Measurements from ENCODE around the gene PADI4.

PADI4 gene

DNA sequence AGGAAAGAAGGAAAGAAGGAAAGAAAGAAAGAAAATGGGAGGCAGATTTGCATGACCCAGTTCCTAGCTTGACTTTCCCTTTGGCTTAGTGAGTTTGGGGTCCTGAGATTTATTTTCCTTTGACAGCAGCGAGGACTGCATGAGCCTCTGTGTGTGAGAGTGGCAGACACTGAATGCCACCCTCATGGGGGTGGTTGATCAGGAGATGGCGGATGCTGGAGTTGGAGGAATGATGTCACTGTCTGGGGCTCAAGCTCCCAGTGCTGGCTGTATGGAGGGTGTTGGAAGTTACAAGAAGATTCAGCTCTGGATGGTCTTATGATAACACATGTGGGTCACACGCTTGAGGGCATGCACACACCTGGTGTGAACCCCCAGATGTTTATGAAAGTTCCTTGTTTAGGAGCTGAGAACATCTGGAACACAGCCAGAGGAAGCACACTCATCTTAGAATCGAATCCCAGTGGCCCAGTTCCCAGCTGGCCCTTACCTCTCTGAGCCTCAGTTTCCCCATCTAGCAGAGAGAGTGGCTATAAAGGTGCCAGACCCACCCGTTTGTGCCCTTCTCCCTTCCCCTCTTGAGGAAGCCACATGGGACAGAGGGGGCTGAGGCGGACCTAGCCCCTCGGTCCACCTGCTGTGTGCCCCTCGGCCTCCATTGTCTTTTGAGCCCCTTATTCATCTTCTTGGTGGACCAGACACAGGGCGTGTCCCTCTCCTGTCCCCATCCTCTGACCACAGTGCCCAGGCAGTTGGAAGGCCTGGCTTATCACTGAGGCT lies 5.7 kb downstream of the PADI4 start:
- no peak overlapping the region for H3K27ac ChIP-seq (ENCODE audit: low read length)
- H2AFZ ChIP-seq (ENCODE audit: low read depth, low read length) = no peak overlapping the region
- H4K20me1 ChIP-seq (ENCODE audit: insufficient read depth, low read length) = no peaks in the 10 kb centered on the region
- no peak overlapping the region for H3K9ac ChIP-seq (ENCODE audit: low read length)
- H3K27me3 ChIP-seq (ENCODE audit: low read depth, low read length) = no peaks in the 10 kb centered on the region
- no peaks in the 10 kb centered on the region for H3K9me3 ChIP-seq (ENCODE audit: insufficient read depth, low read length)
- no peak overlapping the region for H3K4me3 ChIP-seq (ENCODE audit: low read length)
- no peak overlapping the region for H3K4me2 ChIP-seq (ENCODE audit: low read length)
- H3K36me3 ChIP-seq (replicated peaks; ENCODE audit: low read depth, low read length) = no peaks in the 10 kb centered on the region
- no peak for TF ChIP-seq EZH2phosphoT487 (IDR thresholded peaks at IDR 0.05; ENCODE audit: low read depth)
- TF ChIP-seq, protein P1, sequence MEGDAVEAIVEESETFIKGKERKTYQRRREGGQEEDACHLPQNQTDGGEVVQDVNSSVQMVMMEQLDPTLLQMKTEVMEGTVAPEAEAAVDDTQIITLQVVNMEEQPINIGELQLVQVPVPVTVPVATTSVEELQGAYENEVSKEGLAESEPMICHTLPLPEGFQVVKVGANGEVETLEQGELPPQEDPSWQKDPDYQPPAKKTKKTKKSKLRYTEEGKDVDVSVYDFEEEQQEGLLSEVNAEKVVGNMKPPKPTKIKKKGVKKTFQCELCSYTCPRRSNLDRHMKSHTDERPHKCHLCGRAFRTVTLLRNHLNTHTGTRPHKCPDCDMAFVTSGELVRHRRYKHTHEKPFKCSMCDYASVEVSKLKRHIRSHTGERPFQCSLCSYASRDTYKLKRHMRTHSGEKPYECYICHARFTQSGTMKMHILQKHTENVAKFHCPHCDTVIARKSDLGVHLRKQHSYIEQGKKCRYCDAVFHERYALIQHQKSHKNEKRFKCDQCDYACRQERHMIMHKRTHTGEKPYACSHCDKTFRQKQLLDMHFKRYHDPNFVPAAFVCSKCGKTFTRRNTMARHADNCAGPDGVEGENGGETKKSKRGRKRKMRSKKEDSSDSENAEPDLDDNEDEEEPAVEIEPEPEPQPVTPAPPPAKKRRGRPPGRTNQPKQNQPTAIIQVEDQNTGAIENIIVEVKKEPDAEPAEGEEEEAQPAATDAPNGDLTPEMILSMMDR (IDR thresholded peaks at IDR 0.05; ENCODE audit: low read depth, low read length) = no peak
- H3K4me1 ChIP-seq (ENCODE audit: low read length) = no peaks in the 10 kb centered on the region
- H3K79me2 ChIP-seq (ENCODE audit: low read length) = no peaks in the 10 kb centered on the region

DNA sequence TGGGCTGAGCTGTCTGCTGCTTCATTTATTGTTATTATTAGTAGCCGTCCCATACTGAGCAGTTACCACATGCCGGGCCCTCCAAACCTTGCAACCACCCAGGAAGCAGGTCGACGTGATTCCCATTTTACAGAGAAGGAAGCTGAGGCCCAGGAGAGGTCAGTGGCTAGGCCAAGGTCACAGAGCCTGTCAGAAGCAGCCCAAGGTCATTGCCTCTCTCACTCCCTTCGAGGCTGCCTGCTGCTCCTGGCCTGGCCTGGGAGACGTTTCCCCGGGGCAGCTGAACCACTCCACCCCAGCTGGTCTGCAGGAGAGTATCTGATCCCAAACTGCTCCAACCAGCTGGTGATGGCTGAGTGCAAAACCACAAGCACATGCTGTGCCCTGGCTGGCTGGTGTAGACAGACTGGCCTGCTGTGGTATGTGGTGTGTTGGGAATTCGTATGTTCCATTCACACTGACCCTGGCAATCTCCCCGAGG lies 6.5 kb downstream of the PADI4 start:
- Histone ChIP-seq H3K4me3 (ENCODE audit: low read length) (no peak overlapping the region), H2AFZ (ENCODE audit: low read depth, low read length) (no peak overlapping the region), H4K20me1 (ENCODE audit: insufficient read depth, low read length) (no peaks in the 10 kb centered on the region), H3K27ac (ENCODE audit: low read length) (no peak overlapping the region), H3K9me3 (ENCODE audit: insufficient read depth, low read length) (no peaks in the 10 kb centered on the region), H3K9ac (ENCODE audit: low read length) (no peak overlapping the region), H3K36me3 (replicated peaks; ENCODE audit: low read depth, low read length) (no peaks in the 10 kb centered on the region), H3K79me2 (ENCODE audit: low read length) (no peaks in the 10 kb centered on the region), H3K4me2 (ENCODE audit: low read length) (no peak overlapping the region), H3K4me1 (ENCODE audit: low read length) (no peaks in the 10 kb centered on the region), H3K27me3 (ENCODE audit: low read depth, low read length) (no peaks in the 10 kb centered on the region)
- TF ChIP-seq, protein P1 (IDR thresholded peaks at IDR 0.05; ENCODE audit: low read depth, low read length) = no peak
- no peak for TF ChIP-seq EZH2phosphoT487 (IDR thresholded peaks at IDR 0.05; ENCODE audit: low read depth)

DNA sequence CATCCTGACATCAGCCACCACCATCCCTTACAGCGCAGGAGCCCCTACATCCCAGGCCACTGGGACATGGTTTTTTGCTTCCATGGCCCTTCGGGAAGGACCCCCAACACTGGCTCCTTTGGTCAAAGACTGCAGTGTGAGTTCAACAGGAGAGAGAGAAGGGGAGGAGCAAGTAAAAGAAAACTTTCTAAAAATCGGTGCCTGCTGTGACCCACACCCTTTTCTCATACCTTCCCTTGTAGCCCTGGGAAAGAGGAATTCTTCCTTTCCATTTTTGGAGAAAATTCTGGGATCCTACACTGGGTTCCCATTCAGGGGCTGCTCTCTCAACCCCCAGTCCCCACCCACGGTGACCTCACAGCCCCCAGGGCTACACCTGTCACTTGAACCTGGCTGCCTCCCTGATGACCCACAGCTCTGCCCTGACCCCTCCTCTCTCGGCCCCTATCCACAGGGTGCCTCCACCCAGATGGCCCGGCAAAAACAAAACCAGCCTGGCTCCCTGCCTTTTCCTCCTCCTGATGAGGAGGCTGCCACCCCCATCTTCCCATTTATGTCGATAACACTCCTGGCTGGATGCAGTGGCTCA lies 7.6 kb downstream of the PADI4 start:
- no peaks in the 10 kb centered on the region for H3K27me3 ChIP-seq (ENCODE audit: low read depth, low read length)
- H3K4me1 ChIP-seq (ENCODE audit: low read length) = no peaks in the 10 kb centered on the region
- no peak overlapping the region for H2AFZ ChIP-seq (ENCODE audit: low read depth, low read length)
- no peaks in the 10 kb centered on the region for H3K9me3 ChIP-seq (ENCODE audit: insufficient read depth, low read length)
- H3K79me2 ChIP-seq (ENCODE audit: low read length) = no peaks in the 10 kb centered on the region
- no peak overlapping the region for H3K4me2 ChIP-seq (ENCODE audit: low read length)
- H3K4me3 ChIP-seq (ENCODE audit: low read length) = no peak overlapping the region
- H3K36me3 ChIP-seq (replicated peaks; ENCODE audit: low read depth, low read length) = no peaks in the 10 kb centered on the region
- no peak for TF ChIP-seq EZH2phosphoT487 (IDR thresholded peaks at IDR 0.05; ENCODE audit: low read depth)
- TF ChIP-seq, protein P1 (IDR thresholded peaks at IDR 0.05; ENCODE audit: low read depth, low read length) = no peak
- no peaks in the 10 kb centered on the region for H4K20me1 ChIP-seq (ENCODE audit: insufficient read depth, low read length)
- no peak overlapping the region for H3K9ac ChIP-seq (ENCODE audit: low read length)
- no peak overlapping the region for H3K27ac ChIP-seq (ENCODE audit: low read length)

DNA sequence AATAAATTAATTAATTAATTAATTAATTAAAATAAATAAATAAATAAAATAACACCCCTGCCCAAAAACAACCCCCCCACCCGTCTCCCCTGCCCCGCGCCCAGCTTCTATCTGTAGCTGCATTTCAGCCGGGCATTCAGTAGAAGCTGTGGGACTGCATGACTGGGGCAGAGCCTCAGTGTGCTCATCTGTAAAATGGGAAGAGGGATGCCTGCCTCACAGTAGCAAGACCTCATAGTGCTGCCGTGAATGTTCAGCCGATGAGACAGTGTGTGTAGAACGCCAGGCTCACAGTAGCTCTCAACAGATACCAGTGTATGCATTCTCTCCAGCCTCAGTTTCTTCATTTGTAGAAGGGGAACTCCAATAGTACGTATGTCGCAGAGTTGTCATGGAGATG lies 8.7 kb downstream of the PADI4 start:
- Histone ChIP-seq H3K27ac (ENCODE audit: low read length) (no peak overlapping the region), H3K4me1 (ENCODE audit: low read length) (no peaks in the 10 kb centered on the region), H4K20me1 (ENCODE audit: insufficient read depth, low read length) (no peaks in the 10 kb centered on the region), H3K36me3 (replicated peaks; ENCODE audit: low read depth, low read length) (no peaks in the 10 kb centered on the region), H2AFZ (ENCODE audit: low read depth, low read length) (no peak overlapping the region), H3K9me3 (ENCODE audit: insufficient read depth, low read length) (no peaks in the 10 kb centered on the region), H3K27me3 (ENCODE audit: low read depth, low read length) (no peaks in the 10 kb centered on the region), H3K4me2 (ENCODE audit: low read length) (no peak overlapping the region), H3K4me3 (ENCODE audit: low read length) (no peak overlapping the region), H3K79me2 (ENCODE audit: low read length) (no peaks in the 10 kb centered on the region), H3K9ac (ENCODE audit: low read length) (no peak overlapping the region)
- TF ChIP-seq, protein P1 (IDR thresholded peaks at IDR 0.05; ENCODE audit: low read depth, low read length) = no peak
- no peak for TF ChIP-seq EZH2phosphoT487 (IDR thresholded peaks at IDR 0.05; ENCODE audit: low read depth)
